HG02973 (cell line): ENCODE data around the gene GRK5.

ENCODE experiments used
- ATAC-seq: cut with Tn5 transposase; IDR thresholded peaks from one replicate; pipeline ENCODE4 v1.9.1; 2021; ENCODE audit warnings: moderate library complexity; ENCODE audit not compliant: unreplicated experiment

The GRK5 gene

GRCh38 chr10:119337223-119337622 is 129.9 kb downstream of the GRK5 start:
- no peak for ATAC-seq

GRCh38 chr10:119337796-119338432 is 130.5 kb downstream of the GRK5 start:
- no peak for ATAC-seq

- ATAC-seq: no peak
Observed at GRCh38 chr10:119339109-119339508, 131.7 kb downstream of the GRK5 start.

- ATAC-seq: no peak
Observed at GRCh38 chr10:119340893-119341458, 133.6 kb downstream of the GRK5 start.

- ATAC-seq: no peak
Observed at GRCh38 chr10:119341459-119342301, 134.3 kb downstream of the GRK5 start.

- no peak for ATAC-seq
Observed at GRCh38 chr10:119342335-119342734, 135.0 kb downstream of the GRK5 start.

GRCh38 chr10:119343011-119343601 is 135.7 kb downstream of the GRK5 start:
- no peak for ATAC-seq

- no peak for ATAC-seq
Observed at GRCh38 chr10:119344381-119344780, 137.0 kb downstream of the GRK5 start.

- no peak for ATAC-seq
Observed at GRCh38 chr10:119346095-119346832, 138.9 kb downstream of the GRK5 start.

GRCh38 chr10:119347181-119347974 is 140.0 kb downstream of the GRK5 start:
- no peak for ATAC-seq

GRCh38 chr10:119348106-119348505 is 140.7 kb downstream of the GRK5 start:
- ATAC-seq: no peak

- no peak for ATAC-seq
Observed at GRCh38 chr10:119348516-119349240, 141.3 kb downstream of the GRK5 start.

- ATAC-seq: no peak
Observed at GRCh38 chr10:119349341-119349740, 142.0 kb downstream of the GRK5 start.

- ATAC-seq: no peak
Observed at GRCh38 chr10:119349937-119350501, 142.6 kb downstream of the GRK5 start.

GRCh38 chr10:119350502-119351097 is 143.2 kb downstream of the GRK5 start:
- no peak for ATAC-seq

- ATAC-seq: no peak
Observed at GRCh38 chr10:119351189-119351588, 143.8 kb downstream of the GRK5 start.

GRCh38 chr10:119352042-119352441 is 144.7 kb downstream of the GRK5 start:
- ATAC-seq: no peak

- no peak for ATAC-seq
Observed at GRCh38 chr10:119352807-119353206, 145.4 kb downstream of the GRK5 start.

- no peak for ATAC-seq
Observed at GRCh38 chr10:119353421-119353820, 146.1 kb downstream of the GRK5 start.
